SJSA1 (cell line): ENCODE data around the gene EI24. TPM values are rescaled to one million over a fixed set of nuclear protein-coding genes. Genes with fewer than 3 reads are reported as not detected.
"Not testable (repeated sequence)": the region's sequence is repeated elsewhere in the genome, so short reads cannot be mapped to it uniquely, and the experiment has no call there.

Source experiments
- DNase-seq, 2 experiments: peaks; one replicate each; pipeline ENCODE4 v3.0.0-alpha.2; 2015 to 2020; ENCODE audit warnings: low spot score in 2 of 2, low read depth in 1 of 2
- H3K27ac ChIP-seq: fragments of 250-450 bp; sonication (Bioruptor Pico); 2 replicates; pipeline ENCODE4 v1.5.1; 2020; ENCODE audit warnings: mild to moderate bottlenecking, moderate library complexity
- H3K27me3 ChIP-seq: fragments of 250-450 bp; sonication (Bioruptor Pico); replicated peaks from 2 replicates; pipeline ENCODE4 v1.5.1; 2020; ENCODE audit warnings: mild to moderate bottlenecking, moderate library complexity
- H3K36me3 ChIP-seq: fragments of 250-450 bp; sonication (Bioruptor Pico); 2 replicates; pipeline ENCODE4 v1.5.1; 2020; ENCODE audit warnings: mild to moderate bottlenecking
- H3K4me1 ChIP-seq: fragments of 250-450 bp; sonication (Bioruptor Pico); replicated peaks from 2 replicates; pipeline ENCODE4 v1.6.1; 2021; ENCODE audit warnings: mild to moderate bottlenecking
- H3K4me3 ChIP-seq: fragments of 250-450 bp; sonication (Bioruptor Pico); 2 replicates; pipeline ENCODE4 v1.5.1; 2020; ENCODE audit warnings: mild to moderate bottlenecking
- H3K9me3 ChIP-seq: fragments of 250-450 bp; sonication (Bioruptor Pico); replicated peaks from 2 replicates; pipeline ENCODE4 v1.5.1; 2020; ENCODE audit warnings: mild to moderate bottlenecking
- total RNA-seq: library from RNA; depleted of rRNA; stranded (reverse); fragments of >200 nt; shearing (Covaris generic); gene quantifications from 2 replicates; pipeline ENCODE4 v1.2.3, GENCODE V29; 2014

Gene EI24
- total RNA-seq, 1 experiment from 2014 or later: 78.5 TPM

DNA sequence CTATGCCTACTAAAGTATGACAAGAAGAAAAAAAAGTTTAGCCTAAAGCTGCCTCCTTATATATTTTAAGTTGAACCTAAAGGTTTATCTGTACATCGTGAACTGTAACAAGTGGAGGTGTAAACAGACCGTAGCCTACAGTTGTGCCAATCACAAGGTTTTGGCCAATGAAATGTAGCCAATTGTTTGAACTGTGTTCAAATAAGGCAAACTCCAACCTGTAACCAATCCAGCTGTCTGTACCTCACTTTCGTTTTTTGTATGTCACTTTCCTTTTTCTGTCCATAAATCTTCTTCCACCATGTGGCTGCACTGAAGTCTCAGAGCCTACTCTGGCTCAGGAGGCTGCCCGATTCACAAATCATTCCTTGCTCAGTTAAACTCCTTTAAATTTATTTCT is 6.8 kb upstream of the EI24 start:
- H3K36me3 ChIP-seq: no peaks in the 10 kb centered on the region
- DNase-seq: no peak
- no peaks in the 10 kb centered on the region for H3K27me3 ChIP-seq

DNA sequence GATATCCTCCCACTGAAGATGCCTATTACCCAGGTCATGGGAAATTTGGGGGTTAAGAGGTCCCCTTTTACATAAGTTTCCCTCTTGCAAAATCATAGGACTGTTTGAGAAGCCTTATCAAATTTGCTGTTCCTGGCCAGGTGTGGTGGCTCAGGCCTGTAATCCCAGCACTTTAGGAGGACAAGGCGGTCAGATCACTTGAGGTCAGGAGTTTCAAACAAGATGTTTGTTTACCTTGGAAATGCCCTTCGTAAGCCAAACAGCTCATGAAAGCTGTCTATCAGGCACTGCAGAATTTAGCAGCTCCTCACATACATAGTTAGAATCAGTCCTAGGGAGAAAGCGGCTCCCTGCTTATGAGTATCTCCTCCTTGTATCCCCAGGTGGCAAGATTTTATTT is 4.9 kb upstream of the EI24 start:
- Histone ChIP-seq H3K4me1 (no peaks in the 10 kb centered on the region), H3K27ac (no peak overlapping the region)
- DNase-seq: no peak

More for the DNA sequence above, 6.8 kb upstream of the EI24 start:
- Histone ChIP-seq H3K27ac (no peak overlapping the region), H3K9me3 (no peaks in the 10 kb centered on the region), H3K4me3 (no peak overlapping the region), H3K4me1 (no peaks in the 10 kb centered on the region)

DNA sequence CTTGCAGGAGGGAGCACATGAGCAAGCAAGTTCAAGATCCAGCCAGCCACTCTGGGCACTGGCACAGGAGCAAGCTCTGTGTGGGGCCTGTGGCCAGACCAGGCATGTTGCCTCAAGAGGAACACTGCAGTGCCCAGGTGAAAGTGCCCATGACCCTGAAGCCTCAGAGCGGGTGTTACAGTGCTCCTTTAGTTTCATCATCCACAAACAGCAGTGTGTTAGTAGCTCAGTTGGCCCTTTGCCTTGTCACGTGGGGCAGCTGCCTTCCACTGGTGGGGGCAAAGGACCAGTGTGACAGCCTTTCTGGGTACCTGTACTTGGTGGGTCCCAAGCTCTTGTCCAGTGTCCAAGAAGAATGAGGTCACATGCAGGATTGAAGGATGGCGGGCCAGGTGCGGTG is 3.0 kb upstream of the EI24 start:
- H3K36me3 ChIP-seq: peaks cover 4% of the 10 kb centered on the region
- H3K9me3 ChIP-seq: 0 out of 2 replicates have a peak, but pooled peaks cover 4% of the 10 kb centered on the region
- no peak for DNase-seq
- no peak overlapping the region for H3K27ac ChIP-seq
- H3K27me3 ChIP-seq: no peaks in the 10 kb centered on the region
- no peak overlapping the region for H3K4me3 ChIP-seq
- H3K4me1 ChIP-seq: peaks cover 4% of the 10 kb centered on the region

More for the DNA sequence above, 4.9 kb upstream of the EI24 start:
- H3K27me3 ChIP-seq: no peaks in the 10 kb centered on the region
- H3K36me3 ChIP-seq: peaks cover 1% of the 10 kb centered on the region
- H3K4me3 ChIP-seq: no peak overlapping the region
- H3K9me3 ChIP-seq: 0 out of 2 replicates have a peak, but pooled peaks cover 1% of the 10 kb centered on the region

DNA sequence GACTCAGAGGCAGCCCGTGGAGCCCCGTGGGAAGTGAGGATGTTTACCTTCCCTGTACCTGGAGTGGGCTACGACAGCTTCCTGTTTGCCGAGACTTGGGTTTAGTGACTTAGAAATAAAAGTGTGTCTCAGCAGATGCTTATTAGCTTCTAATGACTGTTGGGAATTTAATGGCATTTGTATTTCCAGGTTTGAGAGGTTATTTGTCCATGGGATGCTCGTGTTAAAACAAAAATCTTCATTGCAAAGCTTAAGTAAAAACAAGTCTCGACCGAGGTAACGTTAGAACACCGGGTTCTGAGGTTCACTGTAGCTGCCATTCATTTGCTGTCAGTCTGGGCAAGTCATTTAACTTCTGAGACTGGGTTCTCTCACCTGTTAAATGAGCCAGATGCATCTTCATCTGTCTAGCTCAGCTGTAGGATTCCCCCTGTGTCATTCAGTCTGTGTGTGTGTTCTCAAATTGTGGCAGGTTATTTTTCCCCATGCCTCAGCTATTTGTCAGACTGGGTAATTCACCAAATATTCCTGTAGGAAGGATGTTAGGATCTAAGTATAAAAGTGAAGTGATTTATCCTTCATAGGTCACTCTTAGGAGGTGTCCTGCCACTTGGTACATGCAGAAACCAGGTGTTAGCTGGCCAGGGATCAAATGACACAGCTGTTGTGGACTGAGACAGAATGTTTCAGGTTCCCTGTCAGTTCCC is 791 bp downstream of the EI24 start:
- Histone ChIP-seq H3K27me3 (no peaks in the 10 kb centered on the region), H3K9me3 (0 out of 2 replicates have a peak, but pooled peaks cover 4% of the 10 kb centered on the region), H3K27ac (peak overlapping the region; percentile 40), H3K36me3 (peaks cover 10% of the 10 kb centered on the region), H3K4me1 (peaks cover 4% of the 10 kb centered on the region), H3K4me3 (peak overlapping the region; percentile 90)
- DNase-seq: peak in 1 of 2 experiments; percentile 0

DNA sequence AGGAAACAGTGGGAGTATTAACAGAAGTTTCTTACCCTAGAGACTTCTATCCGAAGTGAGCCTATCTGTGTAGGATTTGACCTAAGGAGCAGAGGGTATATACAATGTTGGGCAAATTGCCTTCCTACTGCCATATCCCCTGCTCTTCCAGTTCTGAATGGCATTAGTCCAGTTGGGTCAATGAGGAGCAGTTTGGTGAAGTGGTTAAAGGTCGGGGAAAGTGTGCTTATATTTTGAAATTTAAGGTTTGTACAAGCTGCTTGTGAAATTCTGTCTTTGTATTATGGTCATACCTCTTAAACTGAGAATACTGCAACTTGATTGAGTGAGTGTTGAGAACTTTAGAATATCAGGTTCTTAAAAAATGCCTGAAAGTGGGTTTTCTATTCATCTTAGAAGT is 1.7 kb downstream of the EI24 start:
- no peak overlapping the region for H3K4me3 ChIP-seq
- H3K27me3 ChIP-seq: no peaks in the 10 kb centered on the region
- H3K27ac ChIP-seq: no peak overlapping the region
- 0 out of 2 replicates have a peak, but pooled peaks cover 4% of the 10 kb centered on the region for H3K9me3 ChIP-seq
- H3K4me1 ChIP-seq: peaks cover 4% of the 10 kb centered on the region
- DNase-seq: no peak
- peaks cover 13% of the 10 kb centered on the region for H3K36me3 ChIP-seq

DNA sequence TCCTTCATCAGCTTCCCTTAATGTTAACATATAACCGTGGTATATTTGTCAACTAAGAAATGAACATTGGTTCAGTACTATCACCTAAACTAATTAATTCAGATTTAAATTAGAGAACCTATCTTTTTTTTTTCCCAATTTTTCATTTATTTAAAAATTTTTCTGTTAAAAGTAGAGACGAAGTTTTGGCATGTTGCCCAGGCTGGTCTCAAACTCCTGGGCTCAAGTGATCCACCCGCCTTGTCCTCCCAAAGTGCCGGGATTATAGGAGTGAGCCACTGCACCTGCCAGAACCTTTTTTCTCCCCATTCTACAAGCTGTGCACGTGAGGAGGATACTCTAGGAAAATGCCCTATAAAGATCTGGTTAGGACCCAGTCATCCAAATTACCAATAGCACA is 3.6 kb downstream of the EI24 start:
- peaks cover 25% of the 10 kb centered on the region for H3K36me3 ChIP-seq
- no peak overlapping the region for H3K4me3 ChIP-seq
- 0 out of 2 replicates have a peak, but pooled peaks cover 4% of the 10 kb centered on the region for H3K9me3 ChIP-seq
- H3K4me1 ChIP-seq: peaks cover 4% of the 10 kb centered on the region
- DNase-seq: no peak
- no peaks in the 10 kb centered on the region for H3K27me3 ChIP-seq
- H3K27ac ChIP-seq: no peak overlapping the region

DNA sequence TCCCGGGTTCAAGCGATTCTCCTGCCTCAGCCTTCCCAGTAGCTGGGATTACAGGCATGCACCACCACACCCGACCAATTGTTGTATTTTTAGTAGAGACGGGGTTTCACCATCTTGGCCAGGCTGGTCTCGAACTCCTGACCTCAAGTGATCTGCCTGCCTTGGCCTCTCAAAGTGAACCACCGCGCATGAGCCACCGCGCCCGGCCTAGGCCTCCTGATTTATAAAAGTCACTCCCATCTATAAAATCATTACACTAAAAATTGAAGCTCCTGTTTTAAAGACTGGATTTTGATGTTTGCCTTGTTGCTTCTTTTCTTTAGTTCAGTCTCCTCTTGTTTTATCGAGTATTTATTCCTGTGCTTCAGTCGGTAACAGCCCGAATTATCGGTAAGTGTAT is 7.9 kb downstream of the EI24 start:
- not testable (repeated sequence) for DNase-seq, H3K9me3 ChIP-seq, H3K27ac ChIP-seq, H3K4me3 ChIP-seq, H3K27me3 ChIP-seq, H3K4me1 ChIP-seq
- peaks cover 32% of the 10 kb centered on the region for H3K36me3 ChIP-seq

DNA sequence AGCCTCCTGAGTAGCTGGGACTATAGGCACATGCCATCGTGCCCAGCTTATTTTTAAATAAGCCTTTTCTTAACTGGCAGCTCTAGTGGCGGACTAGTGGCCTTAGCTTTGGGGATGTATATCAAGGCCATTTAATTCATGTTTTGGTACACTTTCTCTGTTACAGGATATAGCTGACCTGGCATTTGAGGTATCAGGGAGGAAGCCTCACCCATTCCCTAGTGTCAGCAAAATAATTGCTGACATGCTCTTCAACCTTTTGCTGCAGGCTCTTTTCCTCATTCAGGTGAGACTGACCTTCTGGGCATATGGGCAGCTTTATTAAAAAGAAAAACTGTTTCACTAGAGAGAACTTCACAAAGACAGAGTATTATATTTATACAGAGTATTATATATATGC is 9.5 kb downstream of the EI24 start:
- Histone ChIP-seq H3K4me1 (no peaks in the 10 kb centered on the region), H3K36me3 (peaks cover 32% of the 10 kb centered on the region), H3K27me3 (no peaks in the 10 kb centered on the region), H3K9me3 (no peaks in the 10 kb centered on the region), H3K4me3 (no peak overlapping the region), H3K27ac (no peak overlapping the region)
- no peak for DNase-seq

DNA sequence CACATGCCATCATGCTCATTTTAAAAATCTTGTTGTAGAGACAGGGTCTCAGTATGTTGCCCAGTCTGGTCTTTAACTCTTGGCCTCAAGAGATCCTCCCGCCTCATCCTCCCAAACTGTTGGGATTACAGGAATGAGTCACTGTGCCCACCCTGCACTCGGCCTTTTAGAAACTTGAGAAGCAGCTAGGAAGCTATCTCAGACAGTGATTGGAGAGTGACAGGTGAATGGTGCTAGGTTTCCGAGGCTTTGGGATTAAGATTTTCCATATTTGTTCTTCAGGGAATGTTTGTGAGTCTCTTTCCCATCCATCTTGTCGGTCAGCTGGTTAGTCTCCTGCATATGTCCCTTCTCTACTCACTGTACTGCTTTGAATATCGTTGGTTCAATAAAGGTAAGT is 10.5 kb downstream of the EI24 start:
- Histone ChIP-seq H3K9me3 (no peaks in the 10 kb centered on the region), H3K27ac (no peak overlapping the region), H3K36me3 (peaks cover 25% of the 10 kb centered on the region), H3K4me3 (no peak overlapping the region), H3K4me1 (no peaks in the 10 kb centered on the region), H3K27me3 (no peaks in the 10 kb centered on the region)
- no peak for DNase-seq

DNA sequence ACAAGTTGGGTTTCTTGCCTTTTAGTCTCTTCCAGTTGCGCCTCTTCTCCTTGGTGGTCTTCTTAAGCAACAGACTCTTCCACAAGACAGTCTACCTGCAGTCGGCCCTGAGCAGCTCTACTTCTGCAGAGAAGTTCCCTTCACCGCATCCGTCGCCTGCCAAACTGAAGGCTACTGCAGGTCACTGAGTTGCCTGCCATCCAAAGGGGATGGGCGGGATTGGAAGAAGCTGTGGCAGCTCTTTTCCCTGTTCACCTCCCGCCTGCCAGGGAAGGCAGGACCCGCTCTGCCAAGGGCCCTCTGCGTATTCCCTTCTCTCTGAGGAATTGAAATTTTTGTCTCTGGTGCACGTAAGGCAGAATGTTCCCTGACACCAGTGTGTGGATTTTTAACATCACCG is 14.2 kb downstream of the EI24 start:
- Histone ChIP-seq H3K4me1 (no peaks in the 10 kb centered on the region), H3K9me3 (no peaks in the 10 kb centered on the region), H3K4me3 (no peak overlapping the region), H3K27ac (no peak overlapping the region), H3K36me3 (peaks cover 8% of the 10 kb centered on the region), H3K27me3 (no peaks in the 10 kb centered on the region)
- DNase-seq: no peak

DNA sequence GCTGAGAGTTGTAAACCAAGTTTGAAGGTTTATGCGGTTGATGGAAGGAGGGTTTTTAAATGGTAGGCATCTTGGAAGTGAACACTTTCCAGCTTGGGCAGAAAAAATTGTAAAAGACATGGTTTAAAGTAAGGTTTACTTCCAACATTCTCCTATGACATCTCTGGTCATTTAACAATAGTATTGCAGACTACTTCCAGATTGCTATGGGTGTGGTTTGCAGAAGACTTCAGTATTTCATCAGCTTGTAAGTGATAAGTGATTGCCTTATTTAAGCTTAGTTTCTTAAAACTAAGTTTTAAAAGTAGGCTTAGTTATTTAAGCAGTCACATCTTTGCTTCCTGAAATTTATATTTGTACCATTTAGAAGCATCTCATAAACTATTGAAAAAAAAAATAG is 16.2 kb downstream of the EI24 start:
- Histone ChIP-seq H3K27me3 (no peaks in the 10 kb centered on the region), H3K27ac (no peak overlapping the region), H3K9me3 (no peaks in the 10 kb centered on the region), H3K36me3 (peaks cover under 1% of the 10 kb centered on the region), H3K4me1 (no peaks in the 10 kb centered on the region), H3K4me3 (no peak overlapping the region)
- DNase-seq: no peak

DNA sequence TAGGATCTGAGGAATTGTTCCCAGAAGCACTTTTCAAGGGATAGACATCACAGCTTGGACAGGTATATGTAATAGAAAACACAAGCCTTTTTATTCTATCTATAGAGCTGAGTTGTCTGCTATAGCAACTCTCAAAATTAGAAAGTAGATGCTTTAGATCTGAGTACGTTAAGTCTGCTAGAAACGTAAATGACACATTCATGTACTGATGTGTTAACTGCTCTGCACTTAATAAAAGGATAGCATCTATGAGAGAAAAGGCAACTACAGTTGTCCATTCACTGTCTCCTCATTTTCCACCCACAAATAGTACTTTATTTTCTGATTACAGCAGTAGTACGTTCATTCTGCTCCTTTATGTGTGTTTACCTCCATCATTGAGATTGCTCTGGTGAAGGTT is 17.3 kb downstream of the EI24 start:
- H3K4me3 ChIP-seq: no peak overlapping the region
- H3K27me3 ChIP-seq: no peaks in the 10 kb centered on the region
- no peaks in the 10 kb centered on the region for H3K36me3 ChIP-seq
- H3K4me1 ChIP-seq: peaks cover 5% of the 10 kb centered on the region; the same call in 1 of the 2 replicates
- H3K27ac ChIP-seq: no peak overlapping the region
- DNase-seq: no peak
- H3K9me3 ChIP-seq: no peaks in the 10 kb centered on the region

DNA sequence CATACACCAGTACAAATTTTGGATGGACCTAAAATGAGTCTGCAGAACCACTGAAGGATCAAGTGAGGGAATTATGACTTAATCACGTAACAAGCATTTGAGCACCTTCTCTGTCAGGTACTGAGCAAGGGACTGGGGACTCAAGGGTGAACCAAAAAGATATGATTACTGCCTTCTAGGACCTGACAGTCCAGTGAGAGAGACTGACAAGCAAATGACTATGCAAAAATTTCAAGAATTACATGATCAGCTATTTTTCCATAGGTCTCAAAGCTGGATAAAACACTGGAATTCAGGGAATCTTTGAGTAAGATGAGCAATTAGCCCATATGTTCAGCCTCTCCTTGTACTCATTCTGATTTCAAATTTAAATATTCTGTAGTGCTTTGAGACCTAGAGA is 18.2 kb downstream of the EI24 start:
- no peak for DNase-seq
- no peaks in the 10 kb centered on the region for H3K27me3 ChIP-seq
- H3K4me1 ChIP-seq: peaks cover 8% of the 10 kb centered on the region; the same call in 1 of the 2 replicates
- no peaks in the 10 kb centered on the region for H3K36me3 ChIP-seq
- H3K9me3 ChIP-seq: no peaks in the 10 kb centered on the region
- no peak overlapping the region for H3K27ac ChIP-seq
- H3K4me3 ChIP-seq: no peak overlapping the region

DNA sequence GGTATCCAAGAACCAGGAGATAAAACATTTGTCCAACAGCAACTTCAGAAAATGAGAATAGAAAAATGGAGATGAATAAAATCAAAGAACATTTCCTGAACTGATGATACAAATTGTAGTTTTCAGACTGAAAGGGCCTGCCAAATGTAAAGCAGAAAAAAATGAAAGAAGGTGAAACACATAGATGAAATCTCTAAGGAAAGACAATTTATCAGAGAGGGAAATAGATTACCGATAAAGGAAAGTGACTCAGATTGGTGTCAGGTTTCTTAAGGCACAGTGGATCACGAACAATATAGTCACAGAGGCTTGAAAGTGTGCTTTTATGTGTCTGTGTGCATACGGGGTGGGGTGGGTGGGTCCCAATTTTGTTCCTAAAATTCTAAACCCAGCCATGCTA is 19.2 kb downstream of the EI24 start:
- H3K9me3 ChIP-seq: no peaks in the 10 kb centered on the region
- no peak overlapping the region for H3K27ac ChIP-seq
- no peak for DNase-seq
- H3K27me3 ChIP-seq: no peaks in the 10 kb centered on the region
- peaks cover 8% of the 10 kb centered on the region; the same call in 1 of the 2 replicates for H3K4me1 ChIP-seq
- no peak overlapping the region for H3K4me3 ChIP-seq
- H3K36me3 ChIP-seq: no peaks in the 10 kb centered on the region
